HPDE6-E6E7 (cell line): Measurements from ENCODE around the gene RFXANK.
"Not testable (repeated sequence)": the region's sequence is repeated elsewhere in the genome, so short reads cannot be mapped to it uniquely, and the experiment has no call there.

Experiments
- DNase-seq: peaks from one replicate; pipeline ENCODE4 v3.0.0; 2011; ENCODE audit warnings: missing footprints; ENCODE audit errors: extremely low spot score

Gene RFXANK

GRCh38 chr19:19205416-19206410 is 13.7 kb downstream of the RFXANK start:
- no peak for DNase-seq

- no peak for DNase-seq
Measured at GRCh38 chr19:19206938-19207337, 14.9 kb downstream of the RFXANK start.

- no peak for DNase-seq
Measured at GRCh38 chr19:19207637-19208572, 15.8 kb downstream of the RFXANK start.

- DNase-seq: no peak
Measured at GRCh38 chr19:19209372-19209771, 17.3 kb downstream of the RFXANK start.

- no peak for DNase-seq
Measured at GRCh38 chr19:19211499-19212420, 19.7 kb downstream of the RFXANK start, which contains the start of gene NCAN. Gene NCAN (plus strand): TSS chr19:19211958. CDS start chr19:19216954, 4,996 bp downstream.

GRCh38 chr19:19212916-19213315 is 20.9 kb downstream of the RFXANK start:
- DNase-seq: no peak

- no peak for DNase-seq
Measured at GRCh38 chr19:19213426-19214158, 21.5 kb downstream of the RFXANK start.

- no peak for DNase-seq
Measured at GRCh38 chr19:19214159-19214490, 22.1 kb downstream of the RFXANK start.

GRCh38 chr19:19214892-19215291 is 22.8 kb downstream of the RFXANK start:
- DNase-seq: no peak

- DNase-seq: no peak
Measured at GRCh38 chr19:19215792-19216191, 23.7 kb downstream of the RFXANK start.

GRCh38 chr19:19217099-19217498 is 25.0 kb downstream of the RFXANK start:
- DNase-seq: no peak

- no peak for DNase-seq
Measured at GRCh38 chr19:19218911-19219310, 26.9 kb downstream of the RFXANK start.

- not testable (repeated sequence) for DNase-seq
Measured at GRCh38 chr19:19221000-19221399, 28.9 kb downstream of the RFXANK start.

- DNase-seq: no peak
Measured at GRCh38 chr19:19223060-19223459, 31.0 kb downstream of the RFXANK start.

- no peak for DNase-seq
Measured at GRCh38 chr19:19223636-19224035, 31.6 kb downstream of the RFXANK start.

GRCh38 chr19:19224150-19224851 is 32.2 kb downstream of the RFXANK start:
- no peak for DNase-seq

- peak; percentile 73 for DNase-seq
Measured at GRCh38 chr19:19224852-19225494, 32.9 kb downstream of the RFXANK start.

GRCh38 chr19:19226204-19226603 is 34.1 kb downstream of the RFXANK start:
- DNase-seq: no peak

GRCh38 chr19:19226663-19227062 is 34.6 kb downstream of the RFXANK start:
- DNase-seq: no peak
